GM15510 (cell line): ENCODE measurements around the gene NRG3.

ENCODE experiments used
- POLR2A ChIP-seq: IDR thresholded peaks from 3 replicates; pipeline ENCODE4 v1.6.1; 2011; ENCODE audit warnings: borderline replicate concordance; ENCODE audit not compliant: insufficient read length; ENCODE audit errors: extremely low read depth

The NRG3 gene

GRCh38 chr10:82888809-82889455 is 1013.9 kb downstream of the NRG3 start:
- TF ChIP-seq POLR2A = no peak

DNA sequence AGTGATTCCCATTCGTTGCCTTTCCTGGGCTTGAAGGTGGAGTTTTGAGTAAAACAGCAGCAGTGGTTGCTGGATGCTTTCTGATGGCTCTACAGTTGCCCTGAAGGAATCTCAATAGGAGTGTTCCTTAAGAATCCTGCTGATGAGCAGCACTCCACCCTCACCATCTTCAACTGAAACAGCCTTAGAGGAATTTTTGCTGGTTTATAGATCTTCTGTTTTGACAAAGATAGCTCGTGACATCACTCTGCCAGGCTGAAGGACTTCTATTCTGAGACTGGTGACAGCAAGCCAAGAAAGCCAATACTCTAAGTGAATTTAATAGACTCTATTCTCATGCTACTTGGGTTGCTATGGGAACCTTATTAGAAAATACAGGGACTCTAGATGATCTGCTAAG is 1014.7 kb downstream of the NRG3 start:
- TF ChIP-seq POLR2A = no peak

DNA sequence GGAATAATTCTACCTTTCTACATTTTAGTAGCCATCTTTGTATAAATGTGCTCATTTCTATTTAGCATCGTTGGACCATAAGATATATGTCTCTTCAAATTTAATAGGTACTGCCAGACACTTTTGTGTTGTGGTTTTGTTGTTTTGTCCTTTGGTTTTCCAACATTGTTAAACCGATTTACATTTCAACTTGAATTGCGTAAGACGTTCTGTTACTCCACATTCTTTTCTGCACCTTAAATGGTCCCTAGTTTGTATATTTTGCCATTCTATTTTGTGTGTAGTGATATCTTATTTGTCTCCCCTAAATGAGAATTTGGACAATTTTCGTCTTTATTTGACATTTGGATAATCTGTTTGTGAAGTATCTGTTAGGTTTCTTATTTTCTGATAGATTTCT is 1015.6 kb downstream of the NRG3 start:
- TF ChIP-seq POLR2A = no peak

DNA sequence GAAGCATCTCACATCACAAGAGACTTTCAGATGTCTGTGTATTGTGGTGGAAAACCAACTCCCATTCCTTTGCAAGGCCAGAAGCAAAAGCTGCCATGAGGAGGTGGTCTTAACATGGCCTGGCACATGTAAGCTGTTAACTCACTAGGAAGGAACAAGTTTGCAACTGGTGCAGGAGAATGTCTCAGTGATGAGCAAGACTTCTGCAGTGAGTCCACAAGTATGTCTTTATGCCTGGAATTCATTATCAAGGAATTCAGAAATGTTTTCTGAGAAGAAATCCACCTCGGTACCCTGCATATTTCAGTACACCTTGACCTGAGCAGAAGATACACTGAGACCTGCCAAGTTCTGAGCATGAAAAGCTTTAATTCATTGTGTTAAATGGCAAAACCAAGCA is 1033.1 kb downstream of the NRG3 start:
- TF ChIP-seq POLR2A = no peak

- no peak for TF ChIP-seq POLR2A
These were observed 1033.8 kb downstream of the NRG3 start for GRCh38 chr10:82908751-82909150.

GRCh38 chr10:82910301-82910700 is 1035.3 kb downstream of the NRG3 start:
- TF ChIP-seq POLR2A = no peak

GRCh38 chr10:82914655-82915136 is 1039.7 kb downstream of the NRG3 start:
- no peak for TF ChIP-seq POLR2A

DNA sequence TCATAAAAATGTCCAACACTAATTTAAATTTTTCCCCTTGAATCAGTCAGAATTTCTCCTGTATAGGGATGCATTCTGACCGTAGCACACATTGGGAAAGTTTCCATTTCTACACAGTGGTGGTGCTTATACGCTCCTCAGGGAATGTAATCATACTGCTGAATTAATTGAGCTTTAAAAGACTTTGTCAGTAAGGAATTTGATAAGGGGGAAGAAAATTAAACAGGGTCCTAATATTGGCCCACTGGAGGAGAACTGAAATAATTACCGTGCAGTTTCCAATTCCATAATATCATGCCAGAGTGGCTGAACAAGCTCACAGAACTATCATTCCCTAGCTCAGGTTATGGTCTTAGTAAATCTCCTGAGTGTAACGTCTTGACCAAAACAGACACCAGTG is 1041.9 kb downstream of the NRG3 start:
- no peak for TF ChIP-seq POLR2A

- no peak for TF ChIP-seq POLR2A
These were observed 1043.0 kb downstream of the NRG3 start for GRCh38 chr10:82918022-82918421.

DNA sequence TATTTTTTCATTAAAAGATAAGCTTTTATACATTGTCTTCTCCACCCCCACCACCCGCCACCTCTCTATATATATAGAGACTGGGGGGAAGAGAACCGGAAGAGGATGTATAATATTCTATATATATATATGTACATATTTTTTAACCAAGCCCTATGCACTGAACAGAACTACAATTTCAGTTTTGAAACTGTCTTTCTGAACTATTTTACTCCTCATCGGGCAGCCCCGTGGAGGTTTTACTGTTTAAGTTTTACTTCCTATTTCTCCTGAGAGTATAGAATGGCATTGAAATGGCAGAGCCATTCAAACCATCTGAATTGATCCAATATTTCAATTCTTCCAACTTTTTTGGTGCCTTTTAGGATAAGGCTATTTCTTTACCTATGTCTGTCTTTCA is 1047.1 kb downstream of the NRG3 start:
- no peak for TF ChIP-seq POLR2A

DNA sequence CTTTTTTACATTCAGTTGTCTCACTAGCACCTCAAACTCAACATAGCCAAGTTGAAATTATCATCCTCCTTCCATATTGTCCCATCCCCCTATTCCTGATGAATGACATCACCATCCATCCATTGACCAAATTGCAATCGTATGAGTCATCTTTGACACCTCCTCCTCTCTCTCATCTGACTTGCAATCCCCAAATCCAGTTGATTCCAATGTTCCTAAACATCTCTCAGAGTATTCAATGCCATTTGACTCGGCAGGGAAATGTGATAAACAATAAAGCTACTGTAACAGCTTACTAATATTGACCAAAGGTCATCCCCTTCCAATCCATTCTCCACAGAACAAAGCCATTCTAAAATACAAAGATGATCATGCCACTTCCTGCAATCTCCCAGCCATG is 1047.8 kb downstream of the NRG3 start:
- TF ChIP-seq POLR2A = no peak

GRCh38 chr10:82924711-82925110 is 1049.7 kb downstream of the NRG3 start:
- TF ChIP-seq POLR2A = no peak

DNA sequence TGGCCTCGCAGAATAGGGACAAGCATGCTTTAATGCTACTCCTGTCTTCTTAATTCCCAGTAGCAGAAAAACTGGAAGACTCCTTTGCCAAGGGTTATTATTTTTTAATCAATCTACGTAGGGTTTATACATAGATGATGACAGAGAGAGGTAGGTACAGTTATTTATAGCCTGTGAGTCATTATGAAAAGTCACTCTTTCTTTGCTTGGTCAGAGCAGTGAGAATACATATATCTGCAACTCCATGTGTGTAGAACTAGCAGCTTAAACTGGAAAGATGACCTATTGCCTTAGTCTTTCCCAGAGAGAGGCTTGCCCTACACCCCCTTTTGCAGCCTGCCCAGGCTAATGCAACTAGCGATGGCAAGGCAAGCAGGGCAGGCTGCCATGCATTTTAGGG is 1050.6 kb downstream of the NRG3 start:
- no peak for TF ChIP-seq POLR2A

DNA sequence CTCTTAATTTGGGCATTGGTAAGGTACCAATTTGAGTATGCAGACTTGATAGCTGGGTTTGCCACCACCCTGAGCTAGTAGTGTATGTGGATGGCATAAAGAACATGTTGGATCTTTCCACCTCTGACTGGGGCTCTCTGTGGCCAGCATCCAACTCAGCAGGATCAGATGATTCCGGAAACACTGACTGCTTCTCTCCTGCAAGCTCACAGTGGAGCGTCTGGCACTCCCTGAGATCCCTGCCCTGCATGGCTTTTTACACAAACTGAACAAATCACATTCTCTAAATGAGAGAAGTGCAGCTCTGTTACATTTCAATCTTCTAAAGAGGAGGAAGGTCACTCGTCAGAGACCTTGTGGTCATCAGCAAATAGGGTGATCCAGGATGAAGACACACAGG is 1057.5 kb downstream of the NRG3 start:
- no peak for TF ChIP-seq POLR2A

- TF ChIP-seq POLR2A = no peak
These were observed 1059.4 kb downstream of the NRG3 start for GRCh38 chr10:82934429-82934828.

DNA sequence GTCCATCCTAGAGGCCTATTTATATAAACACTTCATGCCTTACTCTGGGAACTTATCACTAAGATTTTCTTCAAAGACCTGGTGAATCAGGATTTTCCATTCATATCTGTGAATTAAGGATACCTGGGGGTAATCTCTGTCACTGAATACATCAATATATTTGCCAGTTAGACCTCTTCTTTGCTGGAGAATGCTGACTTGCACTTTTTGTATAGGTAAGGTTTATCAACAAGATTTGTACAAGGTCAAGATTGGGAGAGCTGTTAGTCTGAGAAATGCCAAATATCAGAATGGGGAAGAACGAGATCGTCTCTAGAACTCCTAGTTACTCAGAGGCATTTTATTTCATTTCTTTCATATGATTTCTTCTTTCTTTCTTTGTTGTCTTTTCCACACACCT is 1060.0 kb downstream of the NRG3 start:
- TF ChIP-seq POLR2A = no peak

DNA sequence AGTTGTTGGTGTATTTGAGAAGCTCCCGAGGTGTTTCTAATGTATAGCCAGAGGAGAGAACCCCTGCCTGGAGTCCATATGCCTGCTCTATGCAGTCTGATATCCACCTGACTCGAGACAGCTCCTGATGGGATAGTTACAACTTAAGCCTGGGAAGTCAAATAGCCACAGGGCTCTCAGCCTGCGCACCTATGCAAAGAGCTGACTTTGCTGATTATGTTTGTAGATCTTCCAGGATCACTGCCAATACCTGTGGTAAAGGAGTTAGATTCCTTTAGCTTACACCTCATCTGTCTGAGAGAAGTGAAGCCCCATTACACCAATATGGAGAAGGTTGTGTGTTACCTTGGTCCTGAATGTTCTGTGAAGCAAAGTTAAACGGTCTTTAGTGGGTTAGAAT is 1063.3 kb downstream of the NRG3 start:
- TF ChIP-seq POLR2A = no peak
